GM12891 (cell line): ENCODE data around the gene NEDD4L.

ENCODE experiments used
- DNase-seq: peaks from one replicate; pipeline ENCODE4 v3.0.0; 2011; ENCODE audit warnings: low spot score; ENCODE audit not compliant: insufficient read length
- FAIRE-seq: peaks from 2 replicates; lab custom pipeline; 2011; peaks lifted over from hg19 to GRCh38; lab: Jason Lieb, UNC
- PAX5 ChIP-seq: IDR thresholded peaks from 2 replicates; pipeline ENCODE4 v1.6.1; 2011; ENCODE audit warnings: low read length, moderate library complexity, mild to moderate bottlenecking; ENCODE audit not compliant: insufficient read depth, severe bottlenecking
- POLR2A ChIP-seq: IDR thresholded peaks from 2 replicates; pipeline ENCODE4 v1.6.1; 2011; ENCODE audit warnings: low read depth, low read length, control low read depth
- POLR2AphosphoS5 ChIP-seq: IDR thresholded peaks from 2 replicates; pipeline ENCODE4 v1.6.1; 2011; ENCODE audit warnings: low read depth, low read length, control low read depth
- POU2F2 ChIP-seq: IDR thresholded peaks from 2 replicates; pipeline ENCODE4 v1.6.1; 2011; ENCODE audit warnings: low read depth, mild to moderate bottlenecking, control low read depth, low read length, moderate library complexity
- SPI1 ChIP-seq: IDR thresholded peaks from 2 replicates; pipeline ENCODE4 v1.6.1; 2011; ENCODE audit warnings: low read depth, low read length, control low read depth
- TAF1 ChIP-seq: IDR thresholded peaks from 2 replicates; pipeline ENCODE4 v1.6.1; 2011; ENCODE audit warnings: low read depth, low read length, control low read depth

NEDD4L gene

DNA sequence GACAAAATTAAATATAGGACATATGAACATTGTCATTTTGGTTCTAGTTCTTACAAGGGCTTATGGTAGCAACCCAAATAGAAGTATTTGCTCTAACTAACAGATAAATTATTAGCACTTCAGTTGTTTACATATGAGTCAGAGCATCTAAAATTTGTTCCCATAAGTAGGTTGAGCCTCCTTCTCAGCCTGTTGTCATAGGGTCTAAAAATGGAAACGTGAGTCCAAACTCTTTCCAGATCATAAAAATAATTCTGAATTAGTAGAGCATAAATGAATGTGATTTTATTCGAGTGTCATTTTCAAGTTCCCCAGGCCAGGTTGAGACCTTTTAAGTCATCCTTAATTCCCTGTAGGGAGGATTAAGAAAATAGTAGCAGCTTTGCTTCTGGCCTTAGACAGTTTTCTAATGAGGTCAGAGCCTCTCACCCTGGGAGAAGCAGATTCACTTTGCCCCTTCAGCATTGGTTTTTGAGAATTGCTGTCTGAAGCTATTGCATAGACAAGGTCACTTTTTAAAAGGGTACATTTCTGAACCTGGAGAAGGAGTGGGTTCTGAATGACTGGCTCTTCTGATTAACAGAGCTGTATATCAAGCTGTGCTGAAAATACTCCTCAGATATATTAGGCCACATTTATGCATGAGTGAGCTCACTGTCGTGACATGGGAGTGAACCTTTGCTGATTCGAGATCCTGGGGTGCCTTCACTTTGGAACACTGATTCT is 164.3 kb downstream of the NEDD4L start:
- DNase-seq (no peak), FAIRE-seq (peak; percentile 13)
- TF ChIP-seq PAX5 (peak; percentile 17), POU2F2 (no peak)

DNA sequence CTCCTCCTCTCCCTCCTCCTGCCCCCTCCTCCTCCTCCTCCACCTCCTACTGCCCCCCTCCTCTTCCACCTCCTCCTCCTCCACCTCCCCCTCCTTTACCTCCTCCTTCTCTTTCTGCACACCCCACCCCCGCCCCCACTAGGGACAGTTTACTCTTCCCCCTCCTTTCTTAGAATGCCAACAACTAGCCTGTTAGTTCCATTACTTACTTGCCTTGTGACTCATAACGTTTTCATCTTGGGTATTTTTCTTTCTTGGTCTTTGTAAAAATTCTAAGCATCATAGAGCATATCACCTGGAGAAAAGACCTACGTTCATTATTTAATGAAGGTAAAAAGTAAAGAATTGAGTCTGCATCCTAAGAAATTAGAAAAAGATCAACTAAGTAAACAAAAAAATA is 165.3 kb downstream of the NEDD4L start:
- DNase-seq (no peak), FAIRE-seq (no peak)
- no peak for TF ChIP-seq POLR2A
- no peak for TF ChIP-seq POLR2AphosphoS5

DNA sequence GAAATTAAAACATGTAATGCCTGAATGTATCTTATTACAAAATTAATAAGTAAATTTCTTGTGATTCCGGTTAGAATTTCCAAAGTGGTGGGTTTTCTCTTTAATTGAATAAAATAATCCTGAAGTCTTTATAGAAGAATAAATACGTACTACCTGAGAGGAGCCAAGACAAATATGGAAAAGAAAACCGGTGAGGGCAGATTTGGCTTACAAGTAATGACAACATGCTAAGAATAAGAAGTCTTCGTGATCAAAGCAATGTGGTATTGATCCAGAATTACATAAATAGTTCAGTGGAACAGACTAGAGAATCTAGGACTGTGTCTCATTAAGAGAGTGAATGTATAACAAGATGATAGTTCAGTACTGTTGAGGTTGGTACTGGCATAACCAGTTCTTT is 167.5 kb downstream of the NEDD4L start:
- no peak for DNase-seq
- TF ChIP-seq POU2F2 (no peak), POLR2A (no peak), PAX5 (no peak), SPI1 (no peak), POLR2AphosphoS5 (no peak)
- FAIRE-seq, result no peak

GRCh38 chr18:58212274-58212673 is 168.2 kb downstream of the NEDD4L start:
- no peak for TF ChIP-seq POLR2A
- TF ChIP-seq POU2F2, result peak; percentile 65; the same call in 1 of the 2 replicates
- no peak for TF ChIP-seq SPI1
- DNase-seq (no peak), FAIRE-seq (peak; percentile 93)

DNA sequence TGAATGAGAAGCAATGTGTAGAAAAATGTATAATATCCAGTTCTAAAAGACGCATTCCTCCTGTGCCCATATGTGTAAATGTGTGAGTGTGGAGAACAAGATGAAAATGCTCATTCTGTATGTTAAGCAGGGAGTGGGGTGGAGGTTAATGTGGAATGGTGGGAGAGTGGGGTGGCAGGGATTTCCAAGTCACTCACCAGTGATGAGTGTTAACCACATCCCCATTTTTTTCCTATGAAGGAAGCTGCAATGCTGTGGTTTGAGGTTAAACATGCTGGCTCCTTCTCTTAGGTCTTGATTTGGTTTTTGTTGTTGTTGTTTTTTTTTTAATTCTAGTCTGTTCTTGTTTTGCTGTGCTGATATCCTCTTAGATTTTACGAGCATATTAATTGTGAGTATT is 169.4 kb downstream of the NEDD4L start:
- FAIRE-seq, result no peak
- no peak for DNase-seq
- TF ChIP-seq TAF1 (no peak), SPI1 (peak; percentile 35; the same call in 1 of the 2 replicates)

DNA sequence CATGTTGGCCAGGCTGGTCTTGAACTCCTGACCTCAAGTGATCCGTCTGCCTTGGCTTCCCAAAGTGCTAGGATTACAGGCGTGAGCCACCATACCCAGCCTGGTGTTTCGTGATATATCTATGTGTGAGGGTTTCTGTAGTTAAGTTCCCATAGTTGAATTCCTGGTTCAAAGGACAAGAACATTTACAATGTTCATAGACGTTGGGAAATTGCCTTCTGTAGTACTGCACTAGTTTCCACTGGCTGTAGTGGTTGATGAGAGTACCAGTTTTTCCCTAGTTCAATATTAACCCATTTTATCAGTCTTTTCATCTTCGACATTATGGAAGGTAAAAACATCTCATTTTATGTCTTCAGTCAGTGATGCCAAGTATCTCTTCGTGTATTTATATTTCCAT is 171.0 kb downstream of the NEDD4L start:
- peak; percentile 28 for FAIRE-seq
- TF ChIP-seq PAX5 (no peak), SPI1 (no peak), TAF1 (no peak), POLR2AphosphoS5 (no peak), POLR2A (no peak), POU2F2 (no peak)
- DNase-seq, result no peak

DNA sequence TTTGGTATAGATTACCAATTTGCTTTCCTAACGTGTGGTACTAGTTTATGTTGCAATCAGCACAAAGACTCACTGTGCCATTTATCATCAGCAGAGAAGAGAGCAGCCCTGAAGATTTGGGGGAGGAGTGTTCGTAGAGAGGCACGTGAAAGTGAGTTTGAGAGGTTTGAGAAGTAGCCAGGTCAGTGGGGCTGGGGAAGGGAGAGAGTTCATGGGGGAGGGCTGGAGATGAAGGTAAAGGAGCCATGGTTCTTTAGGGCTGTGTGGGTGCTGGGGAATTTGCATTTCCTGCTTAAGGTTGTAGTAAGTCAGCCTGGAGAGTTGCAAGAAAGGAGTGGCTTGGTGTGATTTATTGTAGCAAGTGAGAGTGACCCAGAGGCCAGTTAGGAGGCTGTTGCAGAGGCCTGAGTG is 172.1 kb downstream of the NEDD4L start:
- FAIRE-seq (peak; percentile 56), DNase-seq (no peak)

DNA sequence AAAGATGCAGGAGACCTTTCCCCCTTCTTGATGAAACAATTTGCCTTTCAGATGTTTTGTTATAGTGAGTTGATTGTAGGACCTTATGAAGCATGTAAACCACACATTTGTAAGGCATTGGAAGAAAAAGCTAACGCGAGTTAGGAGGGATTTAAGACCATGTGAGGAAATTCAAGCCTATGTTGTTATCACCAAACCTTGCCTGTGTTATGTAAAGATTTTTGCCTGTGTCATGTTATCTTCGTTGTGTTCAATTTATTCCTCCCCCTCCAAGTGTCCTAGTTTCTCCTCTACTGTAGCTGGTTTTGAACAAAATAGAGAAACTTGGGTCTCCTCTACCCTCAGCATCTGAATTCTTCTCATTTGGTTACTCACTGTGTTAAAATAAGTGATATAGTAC is 173.0 kb downstream of the NEDD4L start:
- TF ChIP-seq POLR2A (no peak), SPI1 (no peak), POLR2AphosphoS5 (no peak), TAF1 (no peak), PAX5 (no peak), POU2F2 (no peak)
- DNase-seq (no peak), FAIRE-seq (no peak)

More for the DNA sequence above, 172.1 kb downstream of the NEDD4L start:
- peak; percentile 94 for TF ChIP-seq POU2F2
- TF ChIP-seq PAX5, result no peak

- TF ChIP-seq POLR2A (no peak), TAF1 (no peak), PAX5 (no peak), SPI1 (no peak), POU2F2 (no peak), POLR2AphosphoS5 (no peak)
- FAIRE-seq, result no peak
- DNase-seq, result no peak
Observed at GRCh38 chr18:58218117-58218516, 174.1 kb downstream of the NEDD4L start.

DNA sequence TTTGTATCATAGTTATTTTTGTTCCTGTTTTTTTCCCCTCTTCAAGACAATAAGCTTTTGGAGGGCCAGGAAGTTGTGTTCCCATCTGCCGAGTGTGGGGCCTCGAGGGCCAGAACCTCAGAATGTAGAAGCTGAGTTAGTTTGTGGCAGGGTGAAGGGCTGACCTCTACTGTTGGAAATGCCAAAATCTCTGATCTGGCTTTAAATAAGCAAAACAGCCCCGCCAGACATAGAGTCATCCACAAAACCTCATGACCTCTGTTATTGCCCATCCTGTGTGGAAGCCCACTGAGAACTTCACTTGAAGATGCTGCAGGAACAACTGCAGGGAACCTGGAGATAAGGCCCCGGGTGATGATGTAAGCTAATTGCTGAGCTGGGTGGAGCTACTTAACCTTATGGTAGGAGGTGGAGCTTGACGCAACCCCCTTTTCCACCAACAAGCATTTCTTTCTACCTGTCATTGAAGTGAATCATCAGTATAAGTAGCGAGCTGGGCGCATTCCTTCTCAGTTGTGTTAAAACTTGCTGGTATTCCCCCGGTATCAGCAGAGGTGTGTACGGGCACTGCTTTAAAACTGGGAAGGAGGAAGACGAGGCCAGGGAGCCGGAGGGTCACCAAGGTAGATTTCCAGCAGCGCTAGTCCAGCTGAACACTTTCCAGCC is 177.2 kb downstream of the NEDD4L start:
- DNase-seq (no peak), FAIRE-seq (no peak)
- TF ChIP-seq SPI1, result no peak
- no peak for TF ChIP-seq POLR2AphosphoS5
- no peak for TF ChIP-seq POU2F2
- no peak for TF ChIP-seq PAX5
- TF ChIP-seq TAF1, result no peak
- TF ChIP-seq POLR2A, result no peak
